ENCODE results near the gene PRR9.
A peak's percentile ranks its signal among the peaks of the same experiment; 100 is the strongest.
"Not testable (repeated sequence)": the region's sequence is repeated elsewhere in the genome, so short reads cannot be mapped to it uniquely, and the experiment has no call there.

GRCh38 chr1:153229076-153229829 is 11.9 kb downstream of the PRR9 start:
- TF ChIP-seq ZNF639 (tag by site-specific recombination; IDR thresholded peaks at IDR 0.05); ZNF274 (IDR thresholded peaks at IDR 0.05; ENCODE audit: low read length); ZNF274 (tag by site-specific recombination; IDR thresholded peaks at IDR 0.05; ENCODE audit: borderline replicate concordance); ZNF549 (tag by site-specific recombination; IDR thresholded peaks at IDR 0.05); PRDM10 (tag by site-specific recombination; IDR thresholded peaks at IDR 0.05); MYNN (tag by site-specific recombination; IDR thresholded peaks at IDR 0.05; ENCODE audit: borderline replicate concordance); ZBTB8A (tag by site-specific recombination; IDR thresholded peaks at IDR 0.05); TCF7L2 (IDR thresholded peaks at IDR 0.05; ENCODE audit: borderline replicate concordance, low read depth, low read length); ZBTB7A (tag by site-specific recombination; IDR thresholded peaks at IDR 0.05; ENCODE audit: low read depth); ZNF416 (tag by site-specific recombination; IDR thresholded peaks at IDR 0.05); ZFHX2 (tag by site-specific recombination; conservative IDR thresholded peaks at IDR 0.05): not testable (repeated sequence)
- TF ChIP-seq CTCF (tag by site-specific recombination; IDR thresholded peaks at IDR 0.05), result 0 out of 2 replicates have a peak, but pooled peaks have one; percentile 15
- TF ChIP-seq, protein P1, sequence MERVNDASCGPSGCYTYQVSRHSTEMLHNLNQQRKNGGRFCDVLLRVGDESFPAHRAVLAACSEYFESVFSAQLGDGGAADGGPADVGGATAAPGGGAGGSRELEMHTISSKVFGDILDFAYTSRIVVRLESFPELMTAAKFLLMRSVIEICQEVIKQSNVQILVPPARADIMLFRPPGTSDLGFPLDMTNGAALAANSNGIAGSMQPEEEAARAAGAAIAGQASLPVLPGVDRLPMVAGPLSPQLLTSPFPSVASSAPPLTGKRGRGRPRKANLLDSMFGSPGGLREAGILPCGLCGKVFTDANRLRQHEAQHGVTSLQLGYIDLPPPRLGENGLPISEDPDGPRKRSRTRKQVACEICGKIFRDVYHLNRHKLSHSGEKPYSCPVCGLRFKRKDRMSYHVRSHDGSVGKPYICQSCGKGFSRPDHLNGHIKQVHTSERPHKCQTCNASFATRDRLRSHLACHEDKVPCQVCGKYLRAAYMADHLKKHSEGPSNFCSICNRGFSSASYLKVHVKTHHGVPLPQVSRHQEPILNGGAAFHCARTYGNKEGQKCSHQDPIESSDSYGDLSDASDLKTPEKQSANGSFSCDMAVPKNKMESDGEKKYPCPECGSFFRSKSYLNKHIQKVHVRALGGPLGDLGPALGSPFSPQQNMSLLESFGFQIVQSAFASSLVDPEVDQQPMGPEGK (tag by site-specific recombination; IDR thresholded peaks at IDR 0.05), result not testable (repeated sequence)
- TF ChIP-seq, protein P2, sequence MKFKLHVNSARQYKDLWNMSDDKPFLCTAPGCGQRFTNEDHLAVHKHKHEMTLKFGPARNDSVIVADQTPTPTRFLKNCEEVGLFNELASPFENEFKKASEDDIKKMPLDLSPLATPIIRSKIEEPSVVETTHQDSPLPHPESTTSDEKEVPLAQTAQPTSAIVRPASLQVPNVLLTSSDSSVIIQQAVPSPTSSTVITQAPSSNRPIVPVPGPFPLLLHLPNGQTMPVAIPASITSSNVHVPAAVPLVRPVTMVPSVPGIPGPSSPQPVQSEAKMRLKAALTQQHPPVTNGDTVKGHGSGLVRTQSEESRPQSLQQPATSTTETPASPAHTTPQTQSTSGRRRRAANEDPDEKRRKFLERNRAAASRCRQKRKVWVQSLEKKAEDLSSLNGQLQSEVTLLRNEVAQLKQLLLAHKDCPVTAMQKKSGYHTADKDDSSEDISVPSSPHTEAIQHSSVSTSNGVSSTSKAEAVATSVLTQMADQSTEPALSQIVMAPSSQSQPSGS (tag by site-specific recombination; IDR thresholded peaks at IDR 0.05; ENCODE audit: low read depth), result not testable (repeated sequence)

Measured in HEK293 (cell line).